ENCODE data around the gene ATP6V1B1. TPM values are rescaled to one million over a fixed set of nuclear protein-coding genes. Genes with fewer than 3 reads are reported as not detected.

ATP6V1B1 gene
- total RNA-seq, 2 donors from 2014 or later, result 6.5 to 7.2 TPM

DNA sequence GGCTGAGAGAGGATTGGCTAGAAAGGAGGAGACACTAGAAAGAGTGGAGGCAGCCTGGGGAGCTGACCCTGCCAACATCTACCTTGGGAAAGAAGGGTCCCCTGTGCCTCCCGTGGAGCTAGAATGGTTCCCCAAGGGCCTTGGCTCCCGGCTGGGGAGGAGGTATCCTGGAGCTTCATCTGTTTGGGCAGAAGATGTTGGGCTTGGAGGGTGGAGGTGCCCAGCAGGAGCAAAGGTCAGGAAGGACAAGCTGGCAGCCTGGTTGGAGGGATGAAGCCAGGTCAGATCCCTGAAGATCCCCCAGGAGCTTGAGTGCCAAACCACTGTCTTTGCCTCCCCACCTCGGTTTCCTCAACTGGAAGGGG, 2.9 kb downstream of the ATP6V1B1 start:
- no peaks in the 10 kb centered on the region for H3K4me1 Mint-ChIP-seq (ENCODE audit: low read depth in 2 of 2)
- H3K4me3 Mint-ChIP-seq, result no peak overlapping the region
- H3K36me3 Mint-ChIP-seq, result no peaks in the 10 kb centered on the region
- no peak overlapping the region for H3K27ac Mint-ChIP-seq
- ATAC-seq, result no peak
- H3K27me3 Mint-ChIP-seq, result peaks cover 0 to 18% of the 10 kb centered on the region in 2 donors
- no peaks in the 10 kb centered on the region for H3K9me3 Mint-ChIP-seq
- DNase-seq (ENCODE audit: low spot score), result peak; percentile 5

DNA sequence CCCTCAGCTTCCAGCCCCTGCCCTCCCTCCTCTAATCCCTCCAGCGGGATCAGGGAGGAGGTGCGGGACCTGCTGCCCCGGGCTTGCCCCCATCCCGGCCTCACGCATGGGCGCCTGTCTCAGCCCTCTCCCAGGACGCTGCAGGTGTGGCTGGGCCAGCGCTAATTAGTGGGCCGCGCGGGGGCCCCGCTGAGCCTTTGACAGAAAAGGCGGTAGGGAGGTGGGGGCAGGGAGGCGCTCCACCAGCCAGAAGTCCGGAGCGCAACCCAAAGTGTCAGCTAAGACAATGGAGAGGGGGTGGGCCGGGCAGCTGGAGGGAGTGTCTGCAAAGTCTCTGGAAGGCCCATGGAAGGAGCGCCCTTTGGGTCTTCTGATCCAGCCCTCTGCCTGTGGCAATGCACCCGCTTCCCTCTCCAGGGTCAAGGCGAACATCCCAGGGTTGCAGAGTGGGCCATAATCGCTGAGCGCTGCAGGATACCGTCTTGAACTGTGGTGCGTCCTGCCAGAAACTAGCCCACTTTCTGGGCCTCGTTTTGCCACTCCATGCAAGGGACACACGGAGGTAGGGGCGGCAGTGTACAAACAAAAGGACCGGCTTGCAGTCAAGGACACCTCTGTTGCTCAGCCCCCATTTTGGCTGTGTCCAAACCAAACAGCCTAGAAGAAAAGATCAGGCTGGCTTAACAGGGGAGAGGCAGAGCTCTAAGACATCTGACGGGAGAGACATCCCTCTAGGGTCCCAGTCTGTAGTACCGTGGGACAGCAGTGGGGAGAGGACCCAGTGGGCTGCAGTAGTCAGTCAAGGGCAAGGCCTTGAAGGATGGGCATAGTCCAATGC, 3.5 kb downstream of the ATP6V1B1 start:
- Mint-ChIP-seq H3K36me3 (no peaks in the 10 kb centered on the region), H3K4me1 (ENCODE audit: low read depth in 2 of 2) (no peaks in the 10 kb centered on the region), H3K9me3 (no peaks in the 10 kb centered on the region), H3K27ac (no peak overlapping the region), H3K4me3 (no peak overlapping the region), H3K27me3 (peaks cover 0 to 18% of the 10 kb centered on the region in 2 donors)
- peak; percentile 51 for DNase-seq (ENCODE audit: low spot score)
- ATAC-seq, result no peak

DNA sequence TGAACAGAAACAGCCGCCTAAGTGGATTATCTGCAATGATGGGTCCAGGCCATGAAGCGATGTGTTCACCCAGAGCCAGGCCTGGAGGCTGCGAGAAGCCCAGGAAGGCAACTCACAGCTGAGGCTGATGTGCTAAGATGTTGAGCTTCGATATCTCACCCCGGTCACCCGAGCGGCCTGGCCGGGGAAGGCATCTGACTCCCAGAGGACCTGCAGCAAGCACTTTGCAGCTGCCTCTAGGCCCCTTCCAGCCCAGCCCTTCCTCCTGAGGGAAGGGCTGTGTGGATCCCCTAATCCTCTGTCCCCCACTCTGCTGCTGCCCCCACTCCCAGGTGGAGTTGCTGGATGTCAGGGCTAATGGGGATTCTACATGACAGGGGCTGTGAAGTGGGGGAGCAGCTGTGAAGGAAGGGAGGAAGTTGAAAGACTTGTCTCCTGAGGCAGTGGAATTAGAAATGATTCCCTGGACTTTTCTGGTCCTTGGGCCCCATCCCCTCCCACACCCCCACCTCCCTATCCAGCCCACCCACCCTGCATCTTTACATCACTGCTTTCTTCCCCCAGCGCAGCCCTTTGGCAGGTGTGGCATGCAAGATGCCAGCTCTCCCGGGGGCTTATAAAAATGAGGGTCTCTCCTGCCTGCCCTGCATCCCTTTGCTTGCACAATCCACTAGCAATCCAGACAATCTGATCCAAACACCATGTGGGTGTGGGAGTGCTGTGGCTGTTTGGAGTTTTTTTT, 4.3 kb downstream of the ATP6V1B1 start:
- Mint-ChIP-seq H3K4me3 (no peak overlapping the region), H3K9me3 (no peaks in the 10 kb centered on the region), H3K4me1 (ENCODE audit: low read depth in 2 of 2) (no peaks in the 10 kb centered on the region), H3K36me3 (no peaks in the 10 kb centered on the region), H3K27ac (no peak overlapping the region), H3K27me3 (peaks cover 0 to 15% of the 10 kb centered on the region in 2 donors)
- ATAC-seq (no peak), DNase-seq (ENCODE audit: low spot score) (peak; percentile 56)

DNA sequence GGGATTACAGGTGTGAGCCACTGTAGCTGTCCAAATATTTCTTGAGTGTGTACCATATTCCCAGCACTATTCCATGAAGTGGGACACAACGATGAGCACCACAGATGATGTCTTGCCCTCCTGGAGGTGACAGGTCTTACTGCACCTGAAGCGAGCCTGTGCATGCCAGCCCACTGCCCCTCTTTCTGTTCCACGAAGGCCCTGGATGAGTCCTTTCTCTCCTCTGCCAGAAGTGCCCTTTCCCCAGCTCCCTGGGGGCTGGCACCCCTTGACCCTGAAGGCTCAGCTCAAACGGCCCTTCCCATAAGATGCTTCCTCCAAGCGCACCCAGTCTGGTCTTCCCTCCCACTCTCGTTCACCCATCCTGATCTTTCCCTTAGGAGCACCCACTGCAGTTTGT, 5.5 kb downstream of the ATP6V1B1 start:
- Mint-ChIP-seq H3K9me3 (no peaks in the 10 kb centered on the region), H3K4me3 (no peak overlapping the region), H3K36me3 (no peaks in the 10 kb centered on the region), H3K4me1 (ENCODE audit: low read depth in 2 of 2) (peaks cover 4 to 5% of the 10 kb centered on the region in 2 donors), H3K27ac (no peak overlapping the region), H3K27me3 (peaks cover 6 to 14% of the 10 kb centered on the region in 2 donors)
- ATAC-seq, result no peak
- peak; percentile 44 for DNase-seq (ENCODE audit: low spot score)

DNA sequence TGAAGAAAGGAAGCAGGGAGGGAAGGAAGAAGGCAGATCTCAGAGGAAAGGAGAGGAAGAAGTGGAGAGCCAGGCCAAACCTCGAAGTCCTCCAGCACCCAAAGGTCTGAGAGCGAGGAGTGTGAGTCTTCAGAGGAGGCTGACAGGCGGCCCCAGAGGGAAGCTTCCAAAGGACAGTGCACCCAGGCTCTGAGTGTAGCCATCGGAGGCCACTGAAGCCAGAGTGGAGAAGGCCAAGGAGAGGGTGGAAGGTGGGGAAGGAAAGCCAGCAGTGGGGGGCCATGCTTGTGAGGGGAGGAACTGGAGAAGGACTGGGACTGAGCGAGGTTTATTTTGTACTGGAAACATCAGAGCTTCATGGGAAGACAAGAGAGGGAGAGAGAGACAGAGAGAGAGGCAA, 6.0 kb downstream of the ATP6V1B1 start:
- no peak for ATAC-seq
- Mint-ChIP-seq H3K4me3 (no peak overlapping the region), H3K4me1 (ENCODE audit: low read depth in 2 of 2) (peaks cover 6 to 7% of the 10 kb centered on the region in 2 donors), H3K9me3 (no peaks in the 10 kb centered on the region), H3K27me3 (peaks cover 6 to 14% of the 10 kb centered on the region in 2 donors), H3K36me3 (no peaks in the 10 kb centered on the region), H3K27ac (no peak overlapping the region)
- peak; percentile 41 for DNase-seq (ENCODE audit: low spot score)

DNA sequence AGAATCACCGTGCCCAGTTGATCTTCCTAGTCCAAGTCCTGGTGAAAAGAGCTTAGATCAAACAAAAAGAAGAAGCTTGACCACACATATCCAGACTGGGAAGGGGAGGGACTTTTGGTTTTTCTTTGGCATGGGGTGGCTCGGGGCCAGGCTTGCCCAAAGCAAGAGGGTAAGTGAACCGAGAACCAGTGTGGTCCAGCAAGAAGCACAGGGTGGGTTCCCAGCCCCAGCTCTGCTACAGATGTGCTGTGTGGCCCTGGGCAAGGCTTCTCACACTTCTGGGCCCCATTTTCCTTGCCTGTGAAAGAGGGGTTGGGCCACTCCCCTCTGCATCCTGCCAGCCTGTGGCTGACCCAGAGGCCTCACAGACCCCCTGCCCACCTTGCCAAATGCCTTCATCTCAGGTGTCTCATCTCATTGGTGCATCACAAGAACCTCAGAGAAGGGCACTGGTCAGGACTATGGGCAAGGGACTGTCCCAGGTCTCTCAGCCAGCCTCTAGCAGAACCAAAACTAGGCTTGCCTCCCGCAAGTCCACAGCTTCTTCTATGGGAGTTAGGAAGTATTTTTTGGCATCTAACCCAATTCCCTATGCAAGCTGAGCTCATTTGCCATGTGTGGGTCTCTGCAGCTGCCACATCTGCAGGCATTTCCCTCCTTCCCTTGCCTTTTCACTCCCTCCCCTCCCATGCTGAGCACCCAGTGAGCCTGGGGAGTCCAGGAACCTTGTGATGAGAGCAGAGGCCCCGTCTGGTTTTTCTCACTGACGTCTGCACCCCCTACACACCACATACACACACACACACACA, 6.9 kb downstream of the ATP6V1B1 start:
- DNase-seq (ENCODE audit: low spot score) (peak; percentile 52), ATAC-seq (no peak)
- peaks cover 6 to 14% of the 10 kb centered on the region in 2 donors for H3K27me3 Mint-ChIP-seq
- no peaks in the 10 kb centered on the region for H3K9me3 Mint-ChIP-seq
- no peak overlapping the region for H3K27ac Mint-ChIP-seq
- no peaks in the 10 kb centered on the region for H3K36me3 Mint-ChIP-seq
- peaks cover 12 to 16% of the 10 kb centered on the region in 2 donors for H3K4me1 Mint-ChIP-seq (ENCODE audit: low read depth in 2 of 2)
- no peak overlapping the region for H3K4me3 Mint-ChIP-seq

DNA sequence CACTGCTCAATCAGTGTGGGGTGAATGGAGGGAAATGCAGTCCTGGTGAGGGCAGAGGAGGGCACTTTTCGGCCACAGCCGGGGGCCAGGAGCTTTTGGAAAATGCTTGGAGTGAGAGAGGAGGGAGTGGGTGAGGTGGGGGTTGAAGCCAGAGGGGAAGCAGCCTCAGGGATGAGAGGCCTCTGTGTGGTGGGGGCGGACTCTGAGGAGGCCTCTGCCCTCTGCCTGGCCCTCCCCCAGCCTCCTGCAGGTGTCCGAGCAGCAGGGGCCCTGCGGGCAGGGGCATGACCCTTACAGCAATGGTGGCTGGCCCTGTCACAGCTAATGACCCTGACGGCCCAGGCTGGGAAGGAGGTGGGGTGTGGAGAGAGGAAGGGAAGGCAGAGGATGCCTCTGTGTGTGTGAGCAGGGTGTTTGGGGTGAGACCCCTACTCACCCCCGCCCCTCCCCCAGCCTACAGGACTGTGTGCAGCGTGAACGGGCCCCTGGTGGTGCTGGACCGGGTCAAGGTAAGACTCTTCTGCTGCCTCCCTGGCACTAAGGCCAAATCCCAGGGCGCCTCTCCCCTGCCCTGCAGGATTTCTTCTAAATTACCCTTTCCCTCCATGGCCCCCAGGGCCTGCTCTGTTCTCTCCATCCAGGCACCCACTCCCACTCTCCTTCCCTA, 7.6 kb downstream of the ATP6V1B1 start:
- Mint-ChIP-seq H3K4me1 (ENCODE audit: low read depth in 2 of 2) (peaks cover 19 to 23% of the 10 kb centered on the region in 2 donors), H3K27me3 (peaks cover 10 to 19% of the 10 kb centered on the region in 2 donors), H3K27ac (no peak overlapping the region), H3K4me3 (no peak overlapping the region), H3K36me3 (no peaks in the 10 kb centered on the region), H3K9me3 (no peaks in the 10 kb centered on the region)
- ATAC-seq (no peak), DNase-seq (ENCODE audit: low spot score) (peak; percentile 42)

DNA sequence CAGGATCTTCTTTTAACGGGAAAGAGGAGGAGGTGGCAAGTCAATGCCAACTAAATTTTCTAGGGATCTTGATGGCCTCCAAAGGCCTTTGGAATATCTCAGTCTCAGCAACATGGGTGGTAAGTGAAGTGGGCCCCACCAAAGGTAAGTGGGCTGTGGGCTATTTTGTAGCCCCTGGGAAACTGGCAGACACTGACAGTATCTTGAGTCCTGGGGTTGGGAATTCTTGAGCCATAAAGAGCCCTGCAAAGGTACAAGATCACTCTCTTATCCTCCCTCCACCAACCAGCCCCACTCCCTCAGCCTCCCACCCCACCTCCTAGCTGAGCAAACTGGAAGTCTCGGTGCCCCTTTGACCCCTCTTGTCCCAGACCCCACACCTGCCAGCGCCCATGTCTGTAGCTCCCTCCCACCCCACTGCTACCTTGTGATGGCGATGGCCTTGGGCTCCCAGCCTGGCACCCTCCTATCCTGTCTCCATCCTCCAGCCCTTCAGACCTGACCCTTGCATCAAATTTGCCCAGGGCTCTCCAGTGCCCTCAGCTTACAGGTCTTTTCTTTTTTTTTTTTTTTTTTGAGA, 8.5 kb downstream of the ATP6V1B1 start:
- Mint-ChIP-seq H3K9me3 (no peaks in the 10 kb centered on the region), H3K4me3 (no peak overlapping the region), H3K4me1 (ENCODE audit: low read depth in 2 of 2) (peaks cover 22 to 25% of the 10 kb centered on the region in 2 donors), H3K27ac (peak overlapping the region in 1 of 2 donors; percentile 63), H3K36me3 (no peaks in the 10 kb centered on the region), H3K27me3 (peaks cover 11 to 17% of the 10 kb centered on the region in 2 donors)
- no peak for ATAC-seq
- DNase-seq (ENCODE audit: low spot score), result peak; percentile 55

DNA sequence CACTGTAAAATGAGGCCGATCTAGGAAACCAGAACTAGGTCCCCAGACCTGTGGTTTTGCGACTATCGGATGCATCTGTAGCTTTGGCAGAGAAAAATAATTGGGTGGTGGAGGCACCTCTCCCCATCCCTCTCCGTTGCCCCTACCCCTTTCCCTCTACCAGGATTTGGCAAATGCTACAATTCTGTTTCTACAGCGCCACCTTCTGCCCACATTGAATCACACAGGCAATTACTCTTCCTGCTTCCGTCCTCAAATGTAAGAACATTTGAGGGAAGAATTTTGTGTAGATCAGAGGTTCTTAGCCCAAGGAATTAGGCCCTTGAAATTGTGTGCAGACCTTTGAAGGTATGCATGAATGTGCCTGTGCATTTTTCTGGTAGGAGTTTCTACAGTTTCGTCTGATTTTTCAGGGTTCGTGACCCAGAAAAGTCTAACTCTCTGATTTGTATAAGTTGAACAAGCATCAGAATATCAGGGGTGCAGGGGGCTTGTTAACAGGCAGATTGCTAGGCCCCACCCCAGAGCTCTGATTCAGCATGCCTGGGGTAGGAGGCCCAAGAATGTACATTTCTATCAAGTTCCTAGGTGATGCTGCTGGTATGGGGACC, 11.2 kb downstream of the ATP6V1B1 start:
- Mint-ChIP-seq H3K27ac (peak overlapping the region in 1 of 2 donors; percentile 79), H3K9me3 (no peaks in the 10 kb centered on the region), H3K27me3 (peaks cover 11% of the 10 kb centered on the region in 2 donors), H3K4me3 (peak overlapping the region; percentile 91), H3K4me1 (ENCODE audit: low read depth in 2 of 2) (peaks cover 22 to 25% of the 10 kb centered on the region in 2 donors), H3K36me3 (no peaks in the 10 kb centered on the region)
- no peak for DNase-seq (ENCODE audit: low spot score)
- ATAC-seq, result no peak

DNA sequence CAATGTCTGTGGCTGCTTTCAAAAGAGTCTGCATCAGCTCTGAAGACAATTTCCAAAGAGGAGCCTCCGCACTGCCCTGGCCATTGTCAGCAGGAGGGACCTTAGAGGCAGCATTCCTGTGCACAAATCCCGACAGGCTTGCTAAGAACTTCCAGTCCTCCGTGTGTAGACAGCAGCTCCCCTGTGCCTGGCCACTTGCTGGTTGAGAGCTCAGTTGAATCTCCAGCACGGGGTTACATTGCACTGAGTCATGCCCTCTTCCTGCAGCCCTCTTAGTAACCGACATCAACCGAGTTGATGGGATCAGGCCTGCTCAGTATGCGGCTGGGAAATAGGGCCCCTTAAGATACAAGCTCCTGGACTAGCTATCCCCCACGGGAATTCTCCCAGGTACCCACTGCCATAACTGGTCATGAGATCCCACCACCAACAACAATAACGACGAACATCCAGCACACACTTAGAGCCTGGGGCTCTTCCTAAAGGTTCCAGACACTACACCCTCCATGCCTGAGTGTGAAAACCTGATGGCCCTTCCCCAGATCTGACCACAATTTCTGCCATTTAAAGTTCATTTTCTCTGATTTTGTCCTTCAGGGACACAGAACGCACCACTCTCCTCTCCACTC, 12.0 kb downstream of the ATP6V1B1 start:
- peak overlapping the region; percentile 79 to 91 for H3K27ac Mint-ChIP-seq
- no peaks in the 10 kb centered on the region for H3K36me3 Mint-ChIP-seq
- H3K27me3 Mint-ChIP-seq, result peaks cover 11 to 12% of the 10 kb centered on the region in 2 donors
- peaks cover 22 to 25% of the 10 kb centered on the region in 2 donors for H3K4me1 Mint-ChIP-seq (ENCODE audit: low read depth in 2 of 2)
- ATAC-seq, result peak; percentile 70 to 81
- DNase-seq (ENCODE audit: low spot score), result no peak
- peak overlapping the region; percentile 91 for H3K4me3 Mint-ChIP-seq
- H3K9me3 Mint-ChIP-seq, result no peaks in the 10 kb centered on the region

DNA sequence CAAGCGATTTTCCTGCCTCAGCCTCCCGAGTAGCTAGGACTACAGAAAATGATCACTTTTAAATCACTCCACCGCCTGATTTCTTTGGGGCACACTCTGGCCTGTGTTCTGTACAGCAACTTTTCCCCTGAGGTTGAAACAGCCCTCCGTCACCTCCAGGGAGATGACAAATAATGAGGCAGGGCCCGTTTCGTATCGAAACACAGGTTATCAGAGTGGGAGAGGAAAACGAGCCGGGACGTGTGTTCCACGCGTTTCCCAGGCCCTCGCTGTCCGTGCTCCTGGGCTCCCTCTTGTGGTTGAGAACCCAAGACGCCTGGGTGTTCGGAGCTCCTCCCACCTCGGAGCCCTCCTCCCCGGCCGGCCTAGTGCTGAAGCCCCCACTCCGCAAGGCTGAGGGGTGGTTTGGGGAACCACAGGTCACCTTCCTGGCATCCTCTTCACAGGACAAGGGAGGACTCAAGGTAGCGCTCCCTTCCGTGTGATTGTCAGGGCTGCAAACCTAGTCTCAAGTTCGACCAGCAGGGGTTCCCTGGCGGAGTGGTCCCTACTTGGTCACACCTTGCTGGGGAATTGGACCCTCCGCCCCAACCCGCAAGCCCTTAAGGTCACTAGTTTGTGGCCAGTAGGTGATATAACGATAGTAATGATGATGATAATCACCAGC, 12.8 kb downstream of the ATP6V1B1 start:
- DNase-seq (ENCODE audit: low spot score) (peak; percentile 85), ATAC-seq (peak; percentile 90 to 93)
- Mint-ChIP-seq H3K27ac (peak overlapping the region; percentile 79 to 91), H3K27me3 (peaks cover 16% of the 10 kb centered on the region in 2 donors), H3K4me1 (ENCODE audit: low read depth in 2 of 2) (peaks cover 22 to 25% of the 10 kb centered on the region in 2 donors), H3K36me3 (no peaks in the 10 kb centered on the region), H3K9me3 (no peaks in the 10 kb centered on the region), H3K4me3 (peak overlapping the region; percentile 91)

DNA sequence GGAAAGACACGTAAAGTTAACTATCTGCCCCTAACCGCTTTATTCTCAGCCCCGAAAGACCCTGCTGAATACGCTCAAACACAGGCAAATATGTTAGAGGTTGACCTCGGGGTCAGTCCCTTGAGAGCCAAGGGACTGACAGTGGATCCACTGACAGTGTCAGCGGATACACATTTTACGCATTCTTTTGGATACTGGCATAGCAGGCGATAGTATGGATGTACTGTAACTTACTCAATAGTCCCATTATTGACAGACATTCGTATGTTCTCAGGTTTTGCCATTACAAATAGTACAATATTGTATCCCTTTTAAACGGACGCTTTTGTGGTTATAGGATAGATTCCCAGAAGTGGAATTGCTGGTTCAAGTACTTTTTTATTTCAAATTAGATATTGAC, 13.4 kb downstream of the ATP6V1B1 start:
- Mint-ChIP-seq H3K4me1 (ENCODE audit: low read depth in 2 of 2) (peaks cover 22 to 25% of the 10 kb centered on the region in 2 donors), H3K27me3 (peaks cover 19 to 22% of the 10 kb centered on the region in 2 donors), H3K9me3 (no peaks in the 10 kb centered on the region), H3K36me3 (no peaks in the 10 kb centered on the region), H3K4me3 (no peak overlapping the region), H3K27ac (no peak overlapping the region)
- DNase-seq (ENCODE audit: low spot score) (no peak), ATAC-seq (no peak)

Data from natural killer cell treated with Interleukin-12 subunit alpha and Interleukin-12 subunit beta and Interleukin-15 and Interleukin-18, amount 100 ng/mL, for 72 hours (primary cell).